ENCODE data around the gene RHOH.

Gene RHOH

DNA sequence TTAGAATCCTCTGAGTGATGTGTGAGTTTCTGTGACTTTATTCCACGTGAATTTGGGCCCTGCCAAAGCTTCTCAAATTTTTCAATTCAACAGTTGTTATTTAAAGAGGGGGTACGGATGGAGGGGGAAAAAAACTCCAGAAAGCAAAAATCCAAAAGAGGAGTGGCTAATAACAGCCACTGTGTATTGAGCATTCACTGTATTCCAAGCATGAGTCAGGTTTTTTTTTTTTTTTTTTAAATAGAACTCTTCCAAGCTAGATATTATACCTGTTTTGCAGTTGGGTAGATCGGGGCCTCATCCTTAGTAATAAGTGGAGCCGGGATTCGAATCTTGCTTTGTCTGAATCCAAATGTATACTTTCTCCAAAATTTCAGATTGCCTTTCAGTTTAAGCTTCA lies 6.4 kb upstream of the RHOH start:
- no peak for DNase-seq

DNA sequence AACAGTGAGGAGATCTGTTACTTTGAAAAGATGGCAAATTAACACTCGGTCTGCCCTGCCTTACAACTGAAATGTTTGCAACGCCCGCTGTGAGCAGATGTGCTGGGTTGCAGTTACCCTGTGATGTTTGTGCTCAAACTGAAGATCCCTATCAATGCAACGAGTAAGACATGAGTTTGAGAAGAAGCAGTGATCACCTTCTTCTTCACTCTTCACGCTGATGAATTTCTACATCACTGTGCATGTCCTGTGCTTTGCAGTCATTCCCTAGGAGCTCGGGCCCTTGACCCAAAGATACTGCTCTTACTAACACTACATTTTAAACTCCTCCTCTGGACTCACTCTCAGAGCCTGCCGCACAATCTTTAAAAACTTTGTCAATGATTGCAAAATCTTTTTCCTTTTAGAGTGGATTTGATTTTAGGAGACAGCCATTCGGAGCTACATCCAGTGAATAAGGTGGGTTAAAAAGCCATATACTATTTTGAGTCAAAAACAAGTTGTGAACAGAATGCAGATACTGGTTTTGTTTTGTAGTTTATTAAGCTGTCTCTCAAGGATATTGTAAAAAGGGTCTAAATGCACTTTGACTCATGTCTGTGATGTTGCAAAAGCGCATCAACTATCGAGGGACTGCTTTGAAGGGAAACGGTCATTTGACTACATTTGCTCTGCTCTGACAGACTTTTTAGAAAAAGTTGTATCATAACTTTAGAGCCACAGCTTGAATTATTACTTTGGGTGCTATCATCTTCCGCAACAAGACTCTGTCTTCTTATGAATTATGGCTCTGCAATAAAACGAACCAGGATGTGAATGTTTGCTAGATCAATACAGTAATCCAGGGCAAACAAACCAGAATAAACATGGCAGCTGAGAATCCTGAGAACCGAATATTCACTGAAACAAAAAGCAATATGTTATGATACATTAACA lies 5.7 kb upstream of the RHOH start:
- DNase-seq: no peak

- DNase-seq: no peak
Observed at GRCh38 chr4:40192114-40193015, 4.5 kb upstream of the RHOH start.

- DNase-seq: no peak
Observed at GRCh38 chr4:40193016-40193571, 3.7 kb upstream of the RHOH start.

DNA sequence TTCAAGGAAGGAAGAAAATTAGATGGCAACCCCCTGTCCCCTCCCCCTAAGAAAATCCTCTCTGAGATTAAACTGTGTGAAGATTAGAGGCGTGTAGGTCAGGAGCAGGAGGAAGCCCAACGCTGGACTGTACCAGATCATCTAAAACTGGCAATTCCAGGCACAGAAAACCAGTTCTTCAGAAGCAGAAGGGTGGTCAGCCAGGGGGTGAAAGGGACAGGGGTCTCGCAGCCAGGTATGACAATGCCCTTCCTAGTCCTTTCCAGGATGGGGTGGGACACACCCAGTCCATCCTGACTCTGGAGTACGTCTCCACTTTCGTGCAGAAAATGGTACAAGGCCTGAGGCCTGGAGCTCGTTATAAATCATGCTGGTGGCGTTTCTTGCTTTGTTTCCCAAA lies 3.3 kb upstream of the RHOH start:
- DNase-seq: no peak

GRCh38 chr4:40194602-40195161 lies 2.1 kb upstream of the RHOH start:
- no peak for DNase-seq

DNA sequence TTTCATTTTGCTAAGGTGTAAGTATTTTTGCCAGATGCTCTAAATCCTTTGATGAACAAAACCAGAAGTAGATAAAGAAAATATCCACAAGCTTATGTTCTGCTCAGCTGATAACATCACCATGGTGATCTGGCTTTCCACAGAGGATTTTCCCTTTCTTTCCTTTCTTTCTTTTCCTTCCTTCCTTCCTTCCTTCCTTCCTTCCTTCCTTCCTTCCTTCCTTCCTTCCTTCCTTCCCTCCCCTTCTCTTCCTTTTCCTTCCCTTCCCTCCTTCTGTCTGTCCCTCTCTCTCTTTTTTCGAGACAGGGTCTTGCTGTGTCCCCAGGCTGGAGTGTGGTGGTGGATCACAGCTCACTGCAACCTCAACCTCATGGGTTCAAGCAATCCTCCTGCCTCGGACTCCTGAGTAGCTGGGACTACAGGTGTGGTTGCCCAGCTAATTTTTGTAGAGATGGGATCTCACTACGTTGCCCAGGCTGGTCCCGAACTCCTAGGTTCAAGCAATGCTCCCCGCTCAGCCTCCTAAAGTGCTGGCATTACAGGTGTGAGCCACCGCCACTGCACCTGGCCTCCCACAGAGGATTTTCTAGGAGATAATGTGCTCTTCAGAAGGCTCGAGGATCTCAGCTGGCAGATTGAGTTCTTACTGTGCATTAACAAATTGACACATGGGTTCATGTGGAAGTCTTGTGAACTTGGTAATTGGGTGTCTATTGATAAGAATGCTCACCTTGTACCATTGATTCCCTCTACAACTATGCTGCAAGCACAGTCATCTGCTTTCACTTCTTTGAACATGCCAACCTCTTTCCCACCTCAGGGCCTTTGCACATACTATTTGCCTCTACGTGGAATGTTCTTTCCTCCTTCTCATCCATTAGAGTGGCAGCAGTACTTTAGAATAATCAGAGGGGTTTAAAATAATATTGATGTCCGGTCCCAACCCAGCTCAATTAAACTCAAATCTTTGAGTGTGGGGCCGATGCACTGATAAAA lies 1.4 kb upstream of the RHOH start:
- no peak for DNase-seq

DNA sequence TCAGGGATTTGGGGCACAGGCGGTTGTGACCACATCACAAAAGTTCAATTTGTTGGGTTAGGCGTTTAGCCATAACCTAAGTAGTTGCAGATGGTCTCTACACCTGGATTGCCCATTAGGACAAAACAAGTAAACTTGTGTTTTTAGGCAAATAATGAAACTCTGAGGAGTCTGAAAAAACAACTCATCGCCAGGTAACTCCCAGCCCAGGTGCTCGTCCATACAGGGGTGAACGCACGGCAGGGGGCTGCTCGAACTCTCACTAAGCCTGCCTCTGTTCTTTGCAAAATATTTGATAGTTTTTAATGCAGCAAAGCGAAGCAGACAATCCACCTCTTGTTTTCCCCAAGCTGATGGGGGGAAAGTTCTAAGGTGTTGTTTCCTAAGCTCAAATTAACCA lies 559 bp upstream of the RHOH start:
- no peak for DNase-seq

DNA sequence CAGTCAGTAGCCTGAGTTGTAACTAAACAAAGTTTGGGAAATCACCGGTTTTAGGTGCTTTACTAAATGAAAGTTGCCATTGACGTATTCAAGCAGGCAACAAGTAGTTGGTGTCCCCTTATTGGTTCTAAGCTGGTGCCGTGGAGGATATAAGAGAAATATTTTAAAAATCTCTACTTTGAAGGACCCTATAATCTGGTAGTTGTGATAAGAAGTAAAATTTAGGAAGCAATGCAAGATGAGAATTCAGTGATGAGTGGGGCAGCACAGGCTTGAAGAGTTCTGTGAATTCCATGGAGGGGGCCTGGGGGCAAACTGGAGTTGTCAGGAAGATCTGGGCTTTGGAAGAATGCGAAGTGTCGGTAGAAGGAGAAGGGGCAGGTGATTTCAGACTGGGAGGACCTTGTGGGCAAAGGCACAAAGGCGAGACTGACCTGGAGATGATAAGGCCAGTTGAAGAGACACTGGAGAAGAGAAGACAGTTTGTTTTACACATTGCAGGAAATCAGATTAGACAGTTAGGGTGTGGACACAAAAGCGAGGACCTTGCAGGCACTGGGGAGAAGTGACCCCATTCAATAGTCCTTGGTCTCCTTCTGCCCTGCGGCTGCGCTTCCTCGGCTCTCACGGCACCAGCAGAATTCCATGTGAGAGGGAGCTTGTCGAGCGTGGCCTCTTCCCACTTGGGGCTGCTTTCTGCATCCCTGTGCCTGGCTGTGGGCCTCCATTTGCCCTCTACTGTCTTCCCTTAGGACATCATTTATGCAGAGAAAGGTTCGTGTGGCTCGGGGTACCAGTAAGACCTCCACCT lies 1.3 kb downstream of the RHOH start:
- DNase-seq: no peak

DNA sequence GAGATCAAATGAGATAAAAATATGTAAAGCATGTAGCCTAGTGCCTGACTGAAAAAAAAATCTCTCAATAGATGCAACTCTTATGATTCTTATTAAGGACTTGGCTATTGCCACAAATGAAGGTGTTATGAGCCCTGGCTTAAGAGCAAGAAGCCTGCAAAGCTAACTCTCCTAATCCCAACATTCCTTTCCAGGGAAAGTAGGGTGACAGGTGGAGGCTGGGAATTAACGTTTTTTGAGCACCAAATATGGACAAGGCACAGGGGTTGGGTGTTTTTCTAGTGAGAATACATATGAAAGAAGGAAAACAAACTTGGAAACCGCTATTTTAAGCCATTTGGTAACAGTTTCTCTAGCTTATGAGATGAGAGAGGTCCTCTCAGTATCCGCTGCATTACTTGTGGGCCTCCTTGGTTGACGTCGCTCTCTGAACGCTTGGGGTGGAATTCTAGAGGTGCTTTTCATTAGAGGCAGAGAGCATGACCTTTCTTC lies 2.4 kb downstream of the RHOH start:
- no peak for DNase-seq

DNA sequence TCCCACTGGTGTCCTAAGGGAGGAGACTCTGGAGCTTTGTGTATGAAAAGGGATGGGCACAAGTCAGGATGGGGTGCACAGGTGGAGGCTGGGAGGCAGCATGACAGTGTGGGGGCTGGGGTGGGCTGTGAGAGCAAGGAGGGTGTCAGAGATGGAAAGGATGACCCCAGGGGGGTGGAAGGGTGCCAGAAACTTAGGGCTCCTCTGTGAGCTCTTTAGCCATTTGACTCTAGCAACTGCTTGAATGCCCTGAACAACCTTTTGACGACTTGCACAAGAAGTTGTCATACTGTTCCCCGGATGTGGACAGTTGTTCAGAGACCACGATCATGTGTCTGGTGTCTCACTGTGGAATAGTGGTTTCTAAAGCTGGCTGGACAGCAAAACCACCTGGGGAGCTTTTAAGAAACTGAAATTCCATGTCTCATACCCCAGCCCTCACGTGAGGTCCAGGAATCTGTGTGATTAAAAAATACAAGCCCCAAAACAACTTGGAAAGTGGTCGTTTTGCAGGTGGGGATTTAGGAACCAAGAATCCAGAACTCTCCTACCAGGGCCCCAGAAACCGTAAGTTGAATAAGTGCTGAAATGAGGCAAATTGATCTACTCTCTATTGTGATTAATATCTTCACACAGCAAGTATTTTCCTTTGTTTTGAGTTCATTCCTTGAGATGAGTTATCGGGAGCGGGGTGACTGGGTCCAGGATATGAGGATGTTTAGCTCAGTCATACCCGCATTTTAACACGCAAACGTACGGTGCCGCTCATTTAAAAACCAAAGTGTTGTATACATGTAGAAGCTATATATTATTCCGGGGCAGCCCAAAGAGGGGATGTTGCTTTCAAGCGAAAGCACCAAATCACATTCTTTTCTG lies 3.4 kb downstream of the RHOH start:
- peak; percentile 48 for DNase-seq

DNA sequence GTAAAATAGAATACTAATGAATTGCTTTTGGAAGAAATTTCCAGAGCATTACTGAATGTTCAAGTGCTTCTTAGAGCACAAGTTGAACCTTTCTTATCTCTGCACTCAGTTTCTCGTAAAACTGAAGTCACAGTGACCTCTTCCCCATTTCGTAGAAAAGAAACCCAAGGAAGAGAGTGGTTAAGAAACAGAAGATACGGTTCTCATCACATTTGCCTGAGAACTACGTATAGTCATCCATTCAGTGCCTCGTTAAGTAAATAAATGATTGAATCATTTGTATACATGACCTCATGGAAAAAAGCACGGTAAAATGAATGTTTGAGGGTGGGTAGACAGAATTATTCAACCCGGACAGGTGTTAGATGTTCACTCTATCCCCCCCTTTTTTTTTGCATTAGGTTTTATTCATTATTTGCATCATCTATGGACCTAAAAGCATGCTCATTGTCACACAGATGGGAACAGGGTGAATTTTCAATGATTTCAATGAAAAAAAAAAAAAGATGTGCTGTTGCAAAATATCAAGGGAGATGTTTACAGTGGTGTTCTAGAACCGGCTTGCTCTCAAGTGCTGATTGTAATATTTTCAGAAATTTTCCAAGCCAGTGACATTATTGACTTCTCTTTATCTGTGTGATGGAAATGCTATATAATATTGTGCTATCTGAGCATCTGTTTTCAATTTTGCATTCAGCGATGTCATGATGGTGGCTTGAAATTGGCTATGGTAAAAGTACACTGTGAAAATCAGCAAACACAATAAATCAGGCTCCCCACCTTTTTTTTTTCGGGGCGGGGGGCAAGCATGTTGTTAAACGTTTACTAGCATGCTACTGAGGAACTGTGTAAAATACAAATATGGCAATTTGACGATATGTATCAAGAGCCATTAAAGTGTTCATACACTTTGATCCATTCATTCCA lies 4.3 kb downstream of the RHOH start:
- no peak for DNase-seq

GRCh38 chr4:40201898-40202297 lies 5.1 kb downstream of the RHOH start:
- no peak for DNase-seq

- no peak for DNase-seq
Observed at GRCh38 chr4:40202474-40202873, 5.6 kb downstream of the RHOH start.

DNA sequence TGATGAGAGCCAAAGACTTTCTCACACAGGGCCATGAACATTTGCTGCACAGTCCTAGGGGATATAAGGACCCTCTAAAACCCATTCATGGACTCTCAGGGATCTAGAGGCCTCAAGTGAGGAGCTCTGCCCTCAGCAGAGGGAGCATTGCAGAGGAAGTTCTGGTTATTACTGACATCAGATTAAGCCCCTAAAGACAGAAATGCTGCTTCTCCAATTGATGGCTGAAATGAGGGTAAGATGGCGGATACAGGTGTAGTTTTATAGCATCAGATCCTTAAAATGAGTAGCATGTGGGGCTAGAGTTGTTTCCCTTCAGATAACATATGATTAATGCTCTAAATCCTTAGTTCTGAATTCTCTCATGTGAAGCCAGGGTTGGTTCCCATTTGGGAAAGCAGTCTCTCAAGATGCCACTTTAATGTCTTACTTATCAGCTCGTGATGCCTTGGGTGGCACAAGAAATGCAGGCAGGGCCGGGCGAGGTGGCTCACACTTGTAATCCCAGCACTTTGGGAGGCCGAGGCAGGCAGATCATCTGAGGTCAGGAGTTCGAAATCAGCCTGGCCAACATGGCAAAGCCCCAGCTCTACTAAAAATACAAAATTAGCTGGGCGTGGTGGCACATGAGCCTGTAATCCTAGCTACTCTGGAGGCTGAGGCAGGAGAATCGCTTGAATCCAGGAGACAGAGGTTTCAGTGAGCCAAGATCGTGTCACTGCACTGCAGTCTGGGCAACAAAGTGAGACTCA lies 7.9 kb downstream of the RHOH start:
- DNase-seq: no peak

GRCh38 chr4:40205259-40206198 lies 8.7 kb downstream of the RHOH start:
- DNase-seq: no peak

DNA sequence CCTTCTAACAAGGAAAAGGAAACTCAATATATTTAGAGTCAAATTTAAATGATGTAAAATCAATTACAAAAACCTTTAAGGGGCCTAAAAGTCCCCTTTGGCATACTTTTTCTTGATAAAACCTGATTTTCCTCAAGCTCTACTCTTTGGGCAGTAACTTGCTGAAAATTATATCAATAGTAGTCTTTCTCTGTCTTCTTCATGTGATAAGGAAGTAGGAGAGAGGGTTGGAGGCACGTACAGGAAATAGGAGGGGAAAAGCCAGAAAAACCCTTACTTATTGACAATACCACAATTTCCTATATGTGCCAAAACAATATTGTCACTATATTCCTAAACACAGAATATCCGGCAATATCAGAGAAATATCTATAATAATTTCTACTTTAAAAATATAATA lies 9.6 kb downstream of the RHOH start:
- DNase-seq: no peak

All from fibroblast of upper back skin (primary cell).